Measurements from ENCODE around the gene LRRC8D.

Gene LRRC8D

DNA sequence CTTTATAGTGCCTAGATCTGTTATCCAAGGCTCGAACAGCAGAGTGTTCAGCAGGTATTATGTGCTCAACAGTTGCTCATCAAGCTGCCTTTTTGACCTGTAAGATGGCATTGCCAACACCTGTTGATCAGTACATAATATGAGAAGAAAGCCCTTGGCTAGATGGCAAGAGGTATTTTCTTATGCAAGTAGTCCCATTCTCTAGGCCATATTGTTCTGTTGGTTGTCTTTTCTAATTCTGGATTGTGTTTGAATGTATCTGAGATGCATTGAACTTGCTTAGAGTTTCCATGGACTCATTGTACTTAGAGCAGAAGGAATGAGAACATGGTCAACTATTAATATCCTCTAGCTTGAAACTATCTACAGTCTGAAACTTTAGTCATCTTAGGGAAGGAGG is 57.4 kb downstream of the LRRC8D start:
- FAIRE-seq (no peak), DNase-seq (ENCODE audit: insufficient read length) (no peak)
- no peak for TF ChIP-seq POLR2AphosphoS5 (IDR thresholded peaks at IDR 0.05; ENCODE audit: low read depth, low read length)
- no peak for TF ChIP-seq TAF1 (IDR thresholded peaks at IDR 0.05; ENCODE audit: borderline replicate concordance, low read depth, low read length)
- no peak for TF ChIP-seq POLR2A (IDR thresholded peaks at IDR 0.05; ENCODE audit: low read depth, low read length)

DNA sequence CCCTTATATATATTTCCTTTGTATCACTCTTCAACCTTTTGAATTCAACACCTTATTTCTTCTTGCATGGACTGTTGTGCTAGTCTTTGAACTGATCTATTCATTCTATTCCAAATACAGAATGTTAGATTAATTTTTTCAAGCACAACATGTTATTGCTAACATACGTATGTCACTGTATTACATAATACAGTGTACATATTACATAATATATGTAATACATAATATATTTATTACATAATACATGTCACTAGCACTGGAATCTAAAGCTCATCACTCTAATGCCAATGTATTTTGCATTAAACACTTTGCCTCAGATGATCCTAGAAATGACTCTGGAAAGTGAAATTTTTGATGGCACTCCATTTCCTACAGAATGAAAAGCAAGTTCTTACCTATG is 59.8 kb downstream of the LRRC8D start:
- DNase-seq (ENCODE audit: insufficient read length) (no peak), FAIRE-seq (no peak)
- TF ChIP-seq TAF1 (IDR thresholded peaks at IDR 0.05; ENCODE audit: borderline replicate concordance, low read depth, low read length) (no peak), POLR2A (IDR thresholded peaks at IDR 0.05; ENCODE audit: low read depth, low read length) (no peak), POLR2AphosphoS5 (IDR thresholded peaks at IDR 0.05; ENCODE audit: low read depth, low read length) (no peak)

DNA sequence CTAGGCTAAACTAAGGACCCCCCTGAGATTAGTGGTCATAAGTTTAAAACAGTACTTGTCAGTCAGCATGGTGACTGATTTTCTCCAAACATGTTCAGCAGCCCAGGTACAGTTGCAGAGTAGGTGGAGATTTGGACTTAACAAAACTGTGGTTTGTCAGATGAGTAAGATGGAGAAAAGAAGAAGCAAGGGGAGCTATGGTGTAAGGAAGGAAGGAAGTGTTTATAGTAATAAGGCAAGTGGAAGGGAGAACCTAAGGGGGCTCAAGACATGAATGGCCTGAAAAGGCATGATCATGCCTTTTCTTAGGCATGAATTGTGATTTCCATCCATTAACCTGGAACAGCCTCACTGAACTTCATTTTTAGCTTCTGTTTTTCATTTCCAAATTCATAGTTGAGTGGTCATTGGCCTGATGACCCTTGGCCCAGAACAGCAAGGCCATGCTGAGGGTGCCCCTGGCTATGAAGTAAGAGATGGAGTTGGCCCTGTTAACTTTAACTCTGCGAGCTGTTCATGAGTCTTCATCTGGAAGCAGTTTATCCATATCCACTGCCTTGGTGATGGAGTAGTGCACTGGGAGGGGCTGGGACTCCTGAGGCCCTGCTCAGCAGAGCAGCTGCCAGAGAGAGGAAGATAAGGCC is 60.7 kb downstream of the LRRC8D start:
- FAIRE-seq (peak; percentile 54), DNase-seq (ENCODE audit: insufficient read length) (no peak)
- TF ChIP-seq POLR2A (IDR thresholded peaks at IDR 0.05; ENCODE audit: low read depth, low read length), result no peak
- no peak for TF ChIP-seq POLR2AphosphoS5 (IDR thresholded peaks at IDR 0.05; ENCODE audit: low read depth, low read length)
- no peak for TF ChIP-seq TAF1 (IDR thresholded peaks at IDR 0.05; ENCODE audit: borderline replicate concordance, low read depth, low read length)

DNA sequence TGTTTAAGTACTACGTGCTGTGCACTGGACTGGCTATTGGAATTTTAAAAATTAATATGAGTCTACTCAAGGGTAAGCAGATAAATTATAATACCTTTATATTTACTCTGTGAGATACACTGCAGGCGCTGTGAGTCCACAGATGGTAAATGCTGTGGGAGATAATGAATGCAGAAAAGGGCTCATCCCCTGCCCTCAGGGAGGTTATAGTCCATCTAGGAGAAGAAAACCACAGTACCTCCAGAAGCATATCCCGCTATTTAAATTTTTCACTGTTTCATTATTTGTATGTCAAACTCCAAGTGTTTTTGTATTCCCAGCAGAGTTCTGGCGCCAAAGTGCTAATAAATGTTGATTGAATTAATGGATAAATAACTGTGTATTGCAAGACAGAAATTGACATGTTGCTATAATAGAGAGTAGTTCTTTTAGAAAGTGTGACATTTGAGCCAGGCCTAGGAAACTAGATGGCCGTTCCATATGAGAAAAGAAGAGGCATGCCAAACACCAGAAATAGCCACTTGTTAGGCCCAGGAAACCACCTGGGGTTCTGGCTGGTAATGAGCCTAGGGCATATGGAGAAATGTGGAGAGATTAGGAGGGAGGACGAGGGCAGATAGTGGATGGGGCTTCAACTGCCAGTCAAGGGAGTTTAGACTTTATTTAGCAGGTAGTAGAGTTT is 61.7 kb downstream of the LRRC8D start:
- no peak for TF ChIP-seq TAF1 (IDR thresholded peaks at IDR 0.05; ENCODE audit: borderline replicate concordance, low read depth, low read length)
- TF ChIP-seq POLR2AphosphoS5 (IDR thresholded peaks at IDR 0.05; ENCODE audit: low read depth, low read length), result no peak
- TF ChIP-seq POLR2A (IDR thresholded peaks at IDR 0.05; ENCODE audit: low read depth, low read length), result no peak
- FAIRE-seq (no peak), DNase-seq (ENCODE audit: insufficient read length) (no peak)

DNA sequence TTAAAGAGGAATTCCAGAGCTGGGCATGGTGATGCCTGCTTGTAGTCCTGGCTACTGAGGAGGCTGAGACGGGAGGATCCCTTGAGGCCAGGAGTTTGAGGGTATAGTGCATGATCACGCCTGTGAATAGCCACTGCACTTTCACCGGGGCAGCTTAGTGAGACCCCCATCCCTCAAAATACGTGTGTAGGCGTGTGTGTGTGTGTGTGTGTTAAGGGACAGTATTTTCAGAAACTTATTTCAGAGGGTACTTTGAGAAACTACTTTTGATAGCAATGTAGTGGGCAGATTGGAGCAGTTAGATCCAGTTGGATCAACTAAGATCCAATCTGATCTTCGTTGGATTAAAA is 62.2 kb downstream of the LRRC8D start:
- DNase-seq (ENCODE audit: insufficient read length) (no peak), FAIRE-seq (no peak)
- no peak for TF ChIP-seq POLR2AphosphoS5 (IDR thresholded peaks at IDR 0.05; ENCODE audit: low read depth, low read length)
- TF ChIP-seq POLR2A (IDR thresholded peaks at IDR 0.05; ENCODE audit: low read depth, low read length), result no peak
- TF ChIP-seq TAF1 (IDR thresholded peaks at IDR 0.05; ENCODE audit: borderline replicate concordance, low read depth, low read length), result no peak

DNA sequence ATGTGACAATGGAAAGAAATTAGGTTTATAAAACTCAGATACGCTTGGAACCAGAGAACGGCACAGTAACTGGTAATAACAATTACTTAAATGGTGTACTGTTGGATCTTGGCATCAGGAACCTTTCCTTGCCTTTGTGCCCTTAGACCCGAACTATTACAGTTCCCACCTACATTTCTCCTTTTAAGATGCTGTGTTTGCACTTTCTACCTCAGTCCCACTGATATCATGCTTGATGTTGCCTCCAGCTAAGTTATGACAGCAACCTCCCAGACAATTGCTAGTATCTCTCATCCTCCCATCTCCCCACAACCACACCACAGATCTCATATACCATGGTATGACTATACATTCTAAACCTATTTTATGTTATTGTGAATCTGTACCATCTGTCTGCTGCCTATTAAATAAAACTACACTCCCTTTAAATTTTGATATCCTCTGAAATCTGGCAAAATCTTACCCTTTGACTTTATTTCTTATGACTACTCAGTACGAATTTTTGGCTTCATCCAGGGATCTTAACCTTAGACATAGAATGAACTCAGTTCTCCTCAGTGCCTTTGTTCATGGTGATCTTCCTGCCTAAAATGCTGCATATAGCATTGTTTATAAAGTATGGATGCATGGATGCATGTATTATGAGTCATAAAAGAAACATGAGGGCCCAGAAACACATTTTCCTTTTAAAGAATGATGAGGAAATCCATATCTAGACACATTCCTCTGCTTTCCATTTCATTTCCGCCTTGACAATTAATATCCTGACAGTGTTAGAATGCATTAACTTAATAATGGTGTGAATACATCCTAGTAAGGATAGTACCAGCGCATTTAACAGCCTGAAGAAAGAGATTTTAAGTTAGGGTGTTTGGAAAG is 64.1 kb downstream of the LRRC8D start:
- no peak for TF ChIP-seq POLR2AphosphoS5 (IDR thresholded peaks at IDR 0.05; ENCODE audit: low read depth, low read length)
- no peak for TF ChIP-seq POLR2A (IDR thresholded peaks at IDR 0.05; ENCODE audit: low read depth, low read length)
- no peak for TF ChIP-seq TAF1 (IDR thresholded peaks at IDR 0.05; ENCODE audit: borderline replicate concordance, low read depth, low read length)
- no peak for DNase-seq (ENCODE audit: insufficient read length)
- no peak for FAIRE-seq

DNA sequence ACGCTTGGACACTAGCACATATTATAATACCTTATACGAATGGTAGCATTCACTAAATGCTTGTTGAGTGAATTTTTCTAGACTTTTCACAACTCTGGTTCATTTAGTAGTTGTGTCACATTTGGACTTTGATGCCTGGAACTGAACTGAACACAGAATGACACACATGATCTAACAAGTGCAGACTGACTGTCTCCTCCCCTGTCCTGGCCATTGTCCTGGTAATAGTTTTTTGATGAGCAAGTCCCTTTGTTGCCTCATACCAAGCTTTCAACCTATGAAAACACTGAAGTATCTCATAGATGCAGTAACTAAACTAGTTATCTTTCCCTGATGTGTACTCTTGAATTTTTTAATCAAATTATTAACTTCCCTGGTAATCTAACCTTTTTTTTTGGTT is 66.4 kb downstream of the LRRC8D start:
- DNase-seq (ENCODE audit: insufficient read length), result no peak
- FAIRE-seq, result no peak
- no peak for TF ChIP-seq POLR2A (IDR thresholded peaks at IDR 0.05; ENCODE audit: low read depth, low read length)
- no peak for TF ChIP-seq TAF1 (IDR thresholded peaks at IDR 0.05; ENCODE audit: borderline replicate concordance, low read depth, low read length)
- no peak for TF ChIP-seq POLR2AphosphoS5 (IDR thresholded peaks at IDR 0.05; ENCODE audit: low read depth, low read length)

DNA sequence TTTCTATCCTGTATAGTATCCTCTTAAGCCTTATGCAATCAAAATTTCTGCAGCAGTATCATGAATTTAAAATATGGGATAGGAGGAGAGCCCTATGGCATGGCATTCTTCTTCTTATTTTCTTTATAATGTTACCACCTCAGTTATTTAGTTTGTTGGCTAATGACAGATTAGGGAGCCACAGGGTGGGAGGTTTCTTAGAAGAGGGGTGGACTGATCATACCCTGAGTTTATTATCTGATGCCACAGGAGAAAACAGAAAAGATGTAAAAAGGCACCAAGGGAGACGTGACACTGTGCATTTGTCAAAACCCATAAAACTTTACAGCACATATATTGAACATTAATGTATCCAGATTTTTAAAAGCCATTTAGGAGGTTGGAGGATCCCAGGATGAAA is 66.9 kb downstream of the LRRC8D start:
- FAIRE-seq, result no peak
- TF ChIP-seq TAF1 (IDR thresholded peaks at IDR 0.05; ENCODE audit: borderline replicate concordance, low read depth, low read length) (no peak), POLR2A (IDR thresholded peaks at IDR 0.05; ENCODE audit: low read depth, low read length) (no peak), POLR2AphosphoS5 (IDR thresholded peaks at IDR 0.05; ENCODE audit: low read depth, low read length) (no peak)

DNA sequence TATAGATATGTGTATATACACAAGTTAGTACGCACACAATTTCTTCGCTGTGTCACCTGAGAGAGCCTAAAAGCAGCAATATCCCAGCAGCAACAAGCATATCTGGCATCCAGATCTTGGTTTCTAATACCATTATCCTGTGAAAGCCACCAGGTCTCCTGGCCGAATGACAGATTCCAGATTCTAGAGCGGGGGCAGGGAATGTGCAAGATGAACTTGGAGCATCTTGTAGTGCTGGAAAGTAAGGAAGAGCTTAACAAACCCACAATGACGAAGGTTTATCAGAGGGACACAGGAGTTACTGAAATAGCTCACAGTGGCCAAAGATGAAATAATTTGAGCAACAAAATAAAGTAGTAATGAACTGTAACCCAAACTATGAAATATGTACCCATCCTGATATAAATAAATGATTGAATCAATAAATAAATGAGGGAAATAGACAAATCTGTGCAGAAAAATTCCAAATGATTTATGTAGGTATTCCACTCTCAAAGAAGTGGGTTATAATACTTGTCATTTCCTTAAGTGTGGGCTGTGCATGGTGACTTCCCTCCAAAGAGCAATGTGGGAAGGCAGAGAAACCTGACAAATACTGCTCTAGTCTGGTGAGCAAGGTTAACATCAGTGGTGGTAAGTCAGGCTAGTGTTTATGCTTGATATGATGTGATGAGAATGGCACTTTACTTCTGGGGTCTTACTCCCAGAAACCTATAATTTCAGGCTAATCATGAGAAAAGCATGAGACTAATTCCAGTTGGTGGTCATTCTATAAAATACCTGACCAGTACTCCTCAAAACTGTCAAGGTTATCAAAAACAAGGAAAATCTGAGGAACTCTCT is 67.9 kb downstream of the LRRC8D start:
- DNase-seq (ENCODE audit: insufficient read length) (no peak), FAIRE-seq (no peak)
- TF ChIP-seq TAF1 (IDR thresholded peaks at IDR 0.05; ENCODE audit: borderline replicate concordance, low read depth, low read length) (no peak), POLR2A (IDR thresholded peaks at IDR 0.05; ENCODE audit: low read depth, low read length) (no peak)

More for the DNA sequence above, 66.9 kb downstream of the LRRC8D start:
- no peak for DNase-seq (ENCODE audit: insufficient read length)

DNA sequence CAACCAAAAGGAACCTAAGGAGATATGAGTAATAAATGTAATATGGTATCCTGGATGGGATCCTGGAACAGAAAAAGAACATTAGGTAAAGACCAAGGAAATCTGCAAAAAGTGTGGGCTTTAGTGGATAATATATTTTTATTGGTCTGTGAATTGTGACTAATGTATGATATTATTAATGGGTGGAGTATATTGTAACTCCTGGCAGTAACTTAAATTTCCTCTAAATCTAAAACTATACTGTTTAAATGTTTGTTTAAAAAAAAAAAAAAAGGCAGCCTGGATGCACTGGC is 68.4 kb downstream of the LRRC8D start:
- TF ChIP-seq POLR2AphosphoS5 (IDR thresholded peaks at IDR 0.05; ENCODE audit: low read depth, low read length) (no peak), TAF1 (IDR thresholded peaks at IDR 0.05; ENCODE audit: borderline replicate concordance, low read depth, low read length) (no peak), POLR2A (IDR thresholded peaks at IDR 0.05; ENCODE audit: low read depth, low read length) (no peak)
- FAIRE-seq (no peak), DNase-seq (ENCODE audit: insufficient read length) (no peak)

Measured in GM12892 (cell line).